GM23248 (cell line): ENCODE results near the gene PCED1B.

ENCODE experiments used
- EZH2 ChIP-seq: fragments of 200-600 bp; sonication (generic); IDR thresholded peaks from 2 replicates; pipeline ENCODE4 v1.6.1; 2018; ENCODE audit warnings: antibody characterized with exemption, mild to moderate bottlenecking; ENCODE audit not compliant: insufficient read depth, poor library complexity, severe bottlenecking
- EZH2phosphoT487 ChIP-seq: fragments of 200-600 bp; sonication (generic); IDR thresholded peaks from 2 replicates; pipeline ENCODE4 v1.6.1; 2018; ENCODE audit warnings: antibody characterized with exemption, moderate library complexity, mild to moderate bottlenecking, low read depth; ENCODE audit not compliant: insufficient read depth

DNA sequence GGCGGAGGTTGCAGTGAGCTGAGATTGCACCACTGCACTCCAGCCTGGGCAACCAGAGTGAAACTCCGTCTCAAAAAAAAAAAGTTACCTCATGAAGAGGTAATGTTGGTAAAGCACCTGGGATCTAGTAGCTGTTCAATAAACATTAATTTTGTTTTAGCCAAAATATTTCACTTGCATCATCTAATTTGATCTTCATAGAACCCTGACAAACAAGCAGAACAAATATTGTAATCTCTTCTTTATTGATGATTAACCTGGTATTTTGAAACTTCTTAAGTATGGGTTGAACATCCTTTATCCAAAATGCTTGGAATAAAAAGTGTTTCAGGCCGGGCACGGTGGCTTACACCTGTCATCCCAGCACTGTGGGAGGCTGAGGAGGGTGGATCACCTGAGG is 149.4 kb downstream of the PCED1B start:
- no peak for TF ChIP-seq EZH2phosphoT487
- no peak for TF ChIP-seq EZH2
